WERI-Rb-1 (cell line): ENCODE data around the gene TMEM205.

ENCODE experiments used
- DNase-seq: peaks from one replicate; pipeline ENCODE4 v3.0.0-alpha.2; 2020
- H3K27ac ChIP-seq: fragments of 250-450 bp; sonication (Bioruptor Pico); 2 replicates; pipeline ENCODE4 v1.5.1; 2020; ENCODE audit warnings: mild to moderate bottlenecking, moderate library complexity
- H3K27me3 ChIP-seq: fragments of 250-450 bp; sonication (Bioruptor Pico); 2 replicates; pipeline ENCODE4 v1.5.1; 2021; ENCODE audit warnings: mild to moderate bottlenecking, low read depth, moderate library complexity; ENCODE audit not compliant: insufficient read depth, severe bottlenecking
- H3K36me3 ChIP-seq: fragments of 250-450 bp; sonication (Bioruptor Pico); 2 replicates; pipeline ENCODE4 v1.5.1; 2020; ENCODE audit warnings: mild to moderate bottlenecking, moderate library complexity
- H3K4me3 ChIP-seq: 2 replicates; pipeline ENCODE4 v1.5.1; 2011; ENCODE audit warnings: low read depth, mild to moderate bottlenecking, control low read depth, low read length
- H3K9me3 ChIP-seq: fragments of 250-450 bp; sonication (Bioruptor Pico); 2 replicates; pipeline ENCODE4 v1.5.1; 2021; ENCODE audit warnings: mild to moderate bottlenecking, moderate library complexity; ENCODE audit not compliant: severe bottlenecking
- TF ChIP-seq, protein P1 (sequence below): IDR thresholded peaks from 2 replicates; pipeline ENCODE4 v1.5.1; 2011; ENCODE audit warnings: low read depth, mild to moderate bottlenecking, control low read depth, inconsistent platforms, low read length

The TMEM205 gene

DNA sequence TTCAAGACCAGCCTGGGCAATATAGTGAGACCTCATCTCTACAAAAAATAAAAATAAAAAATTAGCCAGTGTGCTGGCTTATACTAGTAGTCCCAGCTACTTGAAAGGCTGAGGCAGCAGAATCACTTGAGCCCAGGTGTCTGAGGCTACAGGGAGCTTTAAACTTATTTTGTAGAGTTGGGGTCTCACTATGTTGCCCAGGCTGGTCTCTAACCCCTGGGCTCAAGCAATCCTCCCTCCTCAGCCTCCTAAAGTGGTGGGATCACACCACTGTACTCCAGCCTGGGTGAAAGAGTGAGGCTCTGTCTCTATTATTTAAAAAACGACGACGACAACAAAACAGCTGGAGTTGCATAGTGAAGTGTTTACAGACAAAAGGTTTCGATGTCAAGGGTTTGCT, 14.6 kb downstream of the TMEM205 start:
- Histone ChIP-seq H3K4me3 (no peak overlapping the region), H3K9me3 (no peaks in the 10 kb centered on the region), H3K36me3 (peaks cover 78% of the 10 kb centered on the region), H3K27me3 (no peaks in the 10 kb centered on the region), H3K27ac (no peak overlapping the region)
- TF ChIP-seq, protein P1, sequence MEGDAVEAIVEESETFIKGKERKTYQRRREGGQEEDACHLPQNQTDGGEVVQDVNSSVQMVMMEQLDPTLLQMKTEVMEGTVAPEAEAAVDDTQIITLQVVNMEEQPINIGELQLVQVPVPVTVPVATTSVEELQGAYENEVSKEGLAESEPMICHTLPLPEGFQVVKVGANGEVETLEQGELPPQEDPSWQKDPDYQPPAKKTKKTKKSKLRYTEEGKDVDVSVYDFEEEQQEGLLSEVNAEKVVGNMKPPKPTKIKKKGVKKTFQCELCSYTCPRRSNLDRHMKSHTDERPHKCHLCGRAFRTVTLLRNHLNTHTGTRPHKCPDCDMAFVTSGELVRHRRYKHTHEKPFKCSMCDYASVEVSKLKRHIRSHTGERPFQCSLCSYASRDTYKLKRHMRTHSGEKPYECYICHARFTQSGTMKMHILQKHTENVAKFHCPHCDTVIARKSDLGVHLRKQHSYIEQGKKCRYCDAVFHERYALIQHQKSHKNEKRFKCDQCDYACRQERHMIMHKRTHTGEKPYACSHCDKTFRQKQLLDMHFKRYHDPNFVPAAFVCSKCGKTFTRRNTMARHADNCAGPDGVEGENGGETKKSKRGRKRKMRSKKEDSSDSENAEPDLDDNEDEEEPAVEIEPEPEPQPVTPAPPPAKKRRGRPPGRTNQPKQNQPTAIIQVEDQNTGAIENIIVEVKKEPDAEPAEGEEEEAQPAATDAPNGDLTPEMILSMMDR: no peak
- DNase-seq: no peak

DNA sequence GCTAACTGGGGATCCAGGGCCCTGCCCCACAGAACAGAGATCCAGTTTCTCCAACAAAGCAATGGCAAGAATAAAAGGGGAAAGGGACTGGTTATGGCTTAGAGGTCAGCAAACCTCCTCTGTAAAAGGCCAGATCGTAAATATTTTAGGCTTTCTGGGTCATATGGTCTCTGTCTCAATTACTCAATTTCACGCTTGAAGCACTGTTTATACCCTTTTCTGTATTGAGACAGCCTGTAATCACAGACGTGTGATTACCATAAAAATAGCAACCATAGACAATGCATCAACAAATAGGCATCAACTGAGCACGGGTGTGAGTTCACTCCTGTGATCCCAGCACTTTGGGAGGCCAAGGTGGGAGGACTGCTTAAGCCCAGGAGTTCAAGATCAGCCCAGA, 15.9 kb downstream of the TMEM205 start:
- Histone ChIP-seq H3K27me3 (no peaks in the 10 kb centered on the region), H3K27ac (no peak overlapping the region), H3K4me3 (no peak overlapping the region), H3K36me3 (peaks cover 68% of the 10 kb centered on the region), H3K9me3 (no peaks in the 10 kb centered on the region)
- TF ChIP-seq, protein P1: no peak
- no peak for DNase-seq

GRCh38 chr19:11325544-11325943, 20.5 kb downstream of the TMEM205 start:
- Histone ChIP-seq H3K9me3 (no peaks in the 10 kb centered on the region), H3K27ac (no peak overlapping the region), H3K4me3 (no peak overlapping the region), H3K36me3 (peaks cover 33% of the 10 kb centered on the region), H3K27me3 (no peaks in the 10 kb centered on the region)
- TF ChIP-seq, protein P1: no peak
- DNase-seq: no peak

GRCh38 chr19:11324748-11325389, 21.2 kb downstream of the TMEM205 start:
- H3K27me3 ChIP-seq: no peaks in the 10 kb centered on the region
- H3K36me3 ChIP-seq: peaks cover 26% of the 10 kb centered on the region
- no peak for DNase-seq
- TF ChIP-seq, protein P1: no peak
- no peak overlapping the region for H3K27ac ChIP-seq
- no peak overlapping the region for H3K4me3 ChIP-seq
- H3K9me3 ChIP-seq: no peaks in the 10 kb centered on the region

DNA sequence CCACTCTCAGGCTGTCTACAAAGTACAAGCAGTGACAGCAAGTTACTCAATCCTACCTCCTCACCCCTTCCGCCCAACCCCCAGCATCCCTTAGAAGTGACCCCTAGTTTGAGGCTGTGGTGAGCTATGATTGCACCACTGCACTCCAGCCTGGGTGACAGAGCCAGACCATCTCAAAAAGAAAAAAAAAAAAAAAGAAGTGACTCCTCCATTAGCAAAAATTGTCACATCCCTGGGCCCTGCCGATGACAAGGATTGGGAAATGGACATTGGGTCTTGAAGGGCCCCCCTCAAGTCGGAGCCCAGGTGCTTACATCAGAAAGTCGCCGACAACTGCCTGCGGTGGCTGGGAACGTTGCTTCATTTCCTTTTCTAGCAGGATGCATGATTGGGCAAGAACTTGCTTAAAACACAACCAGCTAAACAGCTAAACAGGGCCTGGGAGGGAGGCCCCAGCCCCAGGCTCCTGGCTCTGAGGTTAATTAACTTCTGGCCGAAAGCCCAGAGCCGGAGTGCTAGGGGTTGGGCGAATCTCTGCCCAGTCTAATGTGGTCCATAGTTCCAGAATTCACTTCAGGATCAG, 21.9 kb downstream of the TMEM205 start:
- no peaks in the 10 kb centered on the region for H3K27me3 ChIP-seq
- peaks cover 22% of the 10 kb centered on the region; the same call in 1 of the 2 replicates for H3K36me3 ChIP-seq
- no peak overlapping the region for H3K27ac ChIP-seq
- TF ChIP-seq, protein P1: no peak
- DNase-seq: no peak
- no peaks in the 10 kb centered on the region for H3K9me3 ChIP-seq
- no peak overlapping the region for H3K4me3 ChIP-seq

GRCh38 chr19:11323601-11324078, 22.4 kb downstream of the TMEM205 start:
- no peak for DNase-seq
- H3K27ac ChIP-seq: no peak overlapping the region

More at GRCh38 chr19:11323601-11324078, 22.4 kb downstream of the TMEM205 start:
- Histone ChIP-seq H3K9me3 (no peaks in the 10 kb centered on the region), H3K27me3 (no peaks in the 10 kb centered on the region), H3K36me3 (peaks cover 21% of the 10 kb centered on the region; the same call in 1 of the 2 replicates), H3K4me3 (no peak overlapping the region)
- TF ChIP-seq, protein P1: no peak
